Thymus (tissue), 11 donors: Measurements from ENCODE around the gene MANBA. TPM values are rescaled to one million over a fixed set of nuclear protein-coding genes. Genes with fewer than 3 reads are reported as not detected.

Experiments used
- DNase-seq, 9 donors: peaks; one replicate each; pipeline ENCODE4 v3.0.0-alpha.2; 2013; ENCODE audit warnings: low spot score in 9 of 9, low read depth in 6 of 9, missing footprints in 1 of 9
- H3K27ac ChIP-seq, 2 donors: one replicate each; pipeline ENCODE4 v1.5.1; 2013; ENCODE audit warnings: control low read depth in 1 of 2, low read depth in 1 of 2, low read length in 1 of 2, mild to moderate bottlenecking in 1 of 2, moderate library complexity in 1 of 2
- H3K27me3 ChIP-seq, 2 donors: one replicate each; pipeline ENCODE4 v1.5.1; 2013; ENCODE audit warnings: low read length in 1 of 2; ENCODE audit not compliant: control insufficient read depth in 2 of 2, insufficient read depth in 1 of 2
- H3K36me3 ChIP-seq, 2 donors: one replicate each; pipeline ENCODE4 v1.5.1; 2013; ENCODE audit warnings: low read length in 1 of 2, mild to moderate bottlenecking in 1 of 2, moderate library complexity in 1 of 2; ENCODE audit not compliant: control insufficient read depth in 2 of 2, insufficient read depth in 2 of 2
- H3K4me1 ChIP-seq, 2 donors: one replicate each; pipeline ENCODE4 v1.5.1; 2013; ENCODE audit warnings: low read length in 2 of 2; ENCODE audit not compliant: control insufficient read depth in 2 of 2, insufficient read depth in 2 of 2
- H3K4me3 ChIP-seq, 2 donors: one replicate each; pipeline ENCODE4 v1.5.1; 2013; ENCODE audit warnings: low read length in 2 of 2, control low read depth in 1 of 2, mild to moderate bottlenecking in 1 of 2
- H3K9me3 ChIP-seq, 2 donors: one replicate each; pipeline ENCODE4 v1.5.1; 2013; ENCODE audit warnings: low read length in 1 of 2, mild to moderate bottlenecking in 1 of 2; ENCODE audit not compliant: control insufficient read depth in 2 of 2, insufficient read depth in 1 of 2
- WGBS: extraction: QIAGEN DNeasy Blood & Tissue Kit; methylation state at CpG from one replicate; pipeline ENCODE4 v1.1.7; 2013; 5-methylcytosine and 5-hydroxymethylcytosine counted together
- polyA plus RNA-seq: library from polyadenylated mRNA; stranded (reverse); fragments of 200-250 nt; gene quantifications from one replicate; pipeline ENCODE4 v1.2.3, GENCODE V29; 2013
- total RNA-seq: library from RNA; stranded (reverse); fragments of 120-200 nt; gene quantifications from one replicate; pipeline ENCODE4 v1.2.4, GENCODE V29; 2013
- donor health status: healthy.

MANBA gene
- total and polyA plus RNA-seq, 2 donors: 19.0 to 19.7 TPM

- no peak for DNase-seq
- H3K4me3 ChIP-seq: no peak overlapping the region
- 94% methylated on average over 1 of the region's 1 CpG for WGBS
Measured at GRCh38 chr4:102707150-102707549, 53.6 kb downstream of the MANBA start.

DNA sequence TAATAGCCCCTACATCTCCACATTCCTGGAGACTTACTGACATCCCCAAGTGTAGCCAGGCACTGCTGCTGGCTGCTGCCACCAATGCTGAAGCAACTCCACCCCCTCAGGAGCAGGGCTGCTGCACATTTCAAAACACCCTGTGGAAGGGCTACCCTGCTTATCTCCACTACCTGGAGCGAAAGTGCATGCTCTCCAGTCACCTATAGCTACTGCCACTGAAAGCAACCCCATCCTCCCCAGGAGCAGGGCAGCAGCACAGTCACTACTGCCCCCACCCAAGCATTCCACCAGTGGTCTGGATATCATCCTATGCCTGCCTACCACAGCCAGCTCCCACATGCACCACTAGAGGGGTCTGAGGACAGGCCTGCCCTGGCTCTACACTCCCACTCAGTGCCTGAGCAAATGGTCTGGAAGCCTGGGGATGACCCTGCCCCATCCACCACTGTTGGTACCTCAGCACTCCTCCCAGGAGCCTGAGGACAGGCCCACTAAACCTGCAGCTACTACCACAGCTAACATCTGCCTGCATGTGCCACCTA, 55.3 kb downstream of the MANBA start:
- 97% methylated on average over 1 of the region's 1 CpG for WGBS
- DNase-seq: no peak
- peaks cover 0 to 6% of the 10 kb centered on the region in 2 donors for H3K9me3 ChIP-seq
- no peaks in the 10 kb centered on the region for H3K27me3 ChIP-seq
- H3K36me3 ChIP-seq: peaks cover 0 to 6% of the 10 kb centered on the region in 2 donors
- no peaks in the 10 kb centered on the region for H3K4me1 ChIP-seq
- H3K27ac ChIP-seq: no peak overlapping the region
- no peak overlapping the region for H3K4me3 ChIP-seq

More at GRCh38 chr4:102707150-102707549, 53.6 kb downstream of the MANBA start:
- Histone ChIP-seq H3K4me1 (no peaks in the 10 kb centered on the region), H3K27me3 (no peaks in the 10 kb centered on the region), H3K27ac (no peak overlapping the region), H3K36me3 (peaks cover 0 to 6% of the 10 kb centered on the region in 2 donors), H3K9me3 (peaks cover 0 to 6% of the 10 kb centered on the region in 2 donors)

DNA sequence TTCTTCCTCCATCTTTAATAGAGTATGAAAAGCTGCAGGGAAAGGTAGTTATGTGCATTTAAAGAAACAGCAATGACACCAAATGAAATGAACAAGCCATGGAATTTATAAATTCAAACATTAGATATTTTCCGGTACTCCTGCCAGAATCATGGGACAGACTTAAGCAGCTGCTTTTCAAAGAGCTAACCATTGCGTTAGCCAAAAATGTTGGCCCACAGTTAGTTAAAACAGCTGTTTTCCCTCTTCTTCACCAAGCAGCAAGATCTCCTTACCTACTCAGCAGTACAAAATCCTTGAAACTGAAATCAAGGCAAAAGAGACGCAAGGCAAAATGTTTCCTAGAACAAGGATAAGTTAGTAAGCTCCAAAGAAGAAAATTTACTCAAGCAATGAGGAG, 64.0 kb downstream of the MANBA start:
- Histone ChIP-seq H3K4me3 (no peak overlapping the region), H3K4me1 (no peaks in the 10 kb centered on the region), H3K9me3 (no peaks in the 10 kb centered on the region), H3K36me3 (peaks cover 0 to 3% of the 10 kb centered on the region in 2 donors), H3K27me3 (no peaks in the 10 kb centered on the region), H3K27ac (no peak overlapping the region)
- DNase-seq: no peak
- 97% methylated on average over 3 of the region's 3 CpGs for WGBS

DNA sequence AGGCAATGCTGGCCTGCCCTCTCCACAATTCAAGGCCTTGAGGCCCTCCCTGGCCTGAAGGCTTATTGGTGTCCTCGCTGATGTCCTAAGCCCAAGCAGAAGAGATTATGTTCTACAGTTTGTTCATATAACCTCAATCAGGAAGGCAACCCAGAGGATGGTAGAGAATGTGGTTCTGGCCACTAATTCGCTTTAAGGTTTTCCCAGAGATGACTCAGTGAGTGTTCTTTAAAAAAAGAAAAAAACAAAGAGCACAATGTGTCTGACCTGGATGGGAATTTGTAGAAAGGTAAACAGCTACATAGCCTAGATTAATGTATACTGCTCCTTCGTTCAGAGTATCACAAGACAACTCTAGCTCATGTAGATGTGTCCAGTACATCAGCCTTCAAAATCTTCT, 66.0 kb downstream of the MANBA start:
- H3K4me3 ChIP-seq: no peak overlapping the region
- no peaks in the 10 kb centered on the region for H3K9me3 ChIP-seq
- H3K4me1 ChIP-seq: no peaks in the 10 kb centered on the region
- WGBS: 97% methylated on average over 3 of the region's 3 CpGs
- no peak overlapping the region for H3K27ac ChIP-seq
- DNase-seq: no peak
- peaks cover 0 to 7% of the 10 kb centered on the region in 2 donors for H3K36me3 ChIP-seq
- H3K27me3 ChIP-seq: no peaks in the 10 kb centered on the region

- no peak overlapping the region for H3K27ac ChIP-seq
- H3K36me3 ChIP-seq: peaks cover 0 to 12% of the 10 kb centered on the region in 2 donors
- H3K9me3 ChIP-seq: no peaks in the 10 kb centered on the region
- whole genome bisulfite sequencing: 97% methylated on average over 5 of the region's 5 CpGs
- no peaks in the 10 kb centered on the region for H3K4me1 ChIP-seq
- no peak overlapping the region for H3K4me3 ChIP-seq
- DNase-seq: no peak
- no peaks in the 10 kb centered on the region for H3K27me3 ChIP-seq
Measured at GRCh38 chr4:102693861-102694260, 66.9 kb downstream of the MANBA start.

GRCh38 chr4:102693262-102693850, 67.4 kb downstream of the MANBA start:
- WGBS: 97% methylated on average over 4 of the region's 4 CpGs
- Histone ChIP-seq H3K27me3 (no peaks in the 10 kb centered on the region), H3K4me1 (no peaks in the 10 kb centered on the region), H3K27ac (no peak overlapping the region), H3K9me3 (no peaks in the 10 kb centered on the region), H3K4me3 (no peak overlapping the region), H3K36me3 (peaks cover 0 to 15% of the 10 kb centered on the region in 2 donors)
- DNase-seq: no peak

DNA sequence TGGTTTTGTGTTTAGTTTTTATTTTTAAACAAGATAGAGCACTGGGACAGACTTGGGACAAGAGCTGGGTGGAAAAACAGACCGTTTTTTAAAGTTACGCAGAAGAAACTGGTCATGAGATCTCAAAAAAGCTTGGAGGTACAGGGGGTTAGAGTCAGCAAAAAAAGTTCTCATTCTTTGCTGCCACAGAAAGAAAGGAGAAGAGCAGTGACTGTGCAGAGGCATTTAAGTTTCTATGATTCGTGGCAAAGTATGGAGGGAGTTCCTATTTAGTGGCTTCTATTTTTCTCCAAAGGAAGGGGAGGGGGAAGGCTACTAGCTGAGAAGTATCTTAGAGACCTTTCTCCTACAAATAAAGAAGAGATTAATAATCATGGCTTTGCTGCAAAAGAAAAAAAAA, 68.3 kb downstream of the MANBA start:
- DNase-seq: no peak
- 97% methylated on average over 3 of the region's 3 CpGs for WGBS
- Histone ChIP-seq H3K27me3 (no peaks in the 10 kb centered on the region), H3K4me1 (no peaks in the 10 kb centered on the region), H3K27ac (no peak overlapping the region), H3K9me3 (no peaks in the 10 kb centered on the region), H3K4me3 (no peak overlapping the region), H3K36me3 (peaks cover 0 to 16% of the 10 kb centered on the region in 2 donors)

DNA sequence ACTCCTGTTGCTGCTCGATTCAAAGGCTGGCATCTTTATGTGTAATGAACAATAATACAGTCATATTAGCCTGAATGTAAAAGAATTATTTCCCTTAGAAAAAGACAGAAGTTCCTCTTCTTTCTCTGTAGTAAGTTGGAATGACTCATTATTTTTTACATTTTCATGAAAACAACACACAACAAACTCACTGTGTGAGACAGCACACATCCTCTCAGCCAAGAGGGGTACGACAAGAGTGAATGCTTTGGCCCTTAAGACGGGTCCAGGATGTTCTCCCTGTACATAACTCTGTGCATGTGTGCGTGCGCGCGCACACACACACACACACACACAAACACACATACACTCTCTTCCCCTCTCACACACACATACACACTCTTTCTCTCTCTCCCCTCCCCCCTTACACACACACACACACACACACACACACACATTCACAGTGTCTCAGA, 72.8 kb downstream of the MANBA start:
- no peak overlapping the region for H3K4me3 ChIP-seq
- DNase-seq: no peak
- no peaks in the 10 kb centered on the region for H3K9me3 ChIP-seq
- no peaks in the 10 kb centered on the region for H3K4me1 ChIP-seq
- H3K36me3 ChIP-seq: peaks cover 0 to 16% of the 10 kb centered on the region in 2 donors
- WGBS: 97% methylated on average over 7 of the region's 7 CpGs
- H3K27ac ChIP-seq: no peak overlapping the region
- H3K27me3 ChIP-seq: no peaks in the 10 kb centered on the region

GRCh38 chr4:102687373-102687981, 73.3 kb downstream of the MANBA start:
- DNase-seq: no peak
- no peaks in the 10 kb centered on the region for H3K27me3 ChIP-seq
- no peaks in the 10 kb centered on the region for H3K4me1 ChIP-seq
- H3K36me3 ChIP-seq: peaks cover 0 to 19% of the 10 kb centered on the region in 2 donors
- 92% methylated on average over 4 of the region's 4 CpGs for WGBS
- H3K9me3 ChIP-seq: no peaks in the 10 kb centered on the region
- H3K27ac ChIP-seq: no peak overlapping the region
- no peak overlapping the region for H3K4me3 ChIP-seq
